ENCODE data around the gene DHRS7B. TPM values are rescaled to one million over a fixed set of nuclear protein-coding genes. Genes with fewer than 3 reads are reported as not detected.
A peak's percentile ranks its signal among the peaks of the same experiment; 100 is the strongest.
"Not testable (repeated sequence)": the region's sequence is repeated elsewhere in the genome, so short reads cannot be mapped to it uniquely, and the experiment has no call there.

The DHRS7B gene
- total RNA-seq, 2 experiments from 2014 or later = 14.1 to 14.7 TPM

GRCh38 chr17:21212826-21213637, 86.3 kb downstream of the DHRS7B start:
- Mint-ChIP-seq H3K4me3 (peak overlapping the region; percentile 97), H3K27me3 (no peaks in the 10 kb centered on the region), H3K9me3 (no peaks in the 10 kb centered on the region), H3K36me3 (ENCODE audit: low read depth) (peaks cover 27% of the 10 kb centered on the region), H3K27ac (peak overlapping the region; percentile 93), H3K4me1 (peaks cover 63% of the 10 kb centered on the region)
- ChIA-PET POLR2A (no interaction called here), CTCF (interaction anchor here (0.7 to 1.1 kb wide), 4 partner anchors 12 to 93 kb away, joined by 3 to 4 read pairs (median 3); no protein-coding TSS in a partner anchor)
- no peak for DNase-seq

GRCh38 chr17:21213638-21214014, 86.9 kb downstream of the DHRS7B start:
- Mint-ChIP-seq H3K27ac (peak overlapping the region; percentile 93), H3K4me3 (peak overlapping the region; percentile 97), H3K9me3 (no peaks in the 10 kb centered on the region), H3K27me3 (no peaks in the 10 kb centered on the region), H3K4me1 (peaks cover 64% of the 10 kb centered on the region), H3K36me3 (ENCODE audit: low read depth) (peaks cover 28% of the 10 kb centered on the region)
- DNase-seq = peak; percentile 44
- ChIA-PET POLR2A (no interaction called here), CTCF (interaction anchor here (1.0 to 1.1 kb wide), 2 partner anchors 13 to 94 kb away, joined by 3 to 4 read pairs; no protein-coding TSS in a partner anchor)

- H3K4me1 Mint-ChIP-seq = peaks cover 66% of the 10 kb centered on the region
- ChIA-PET CTCF (interaction anchor here (0.9 to 1.6 kb wide), 3 partner anchors 24 to 95 kb away, joined by 3 to 4 read pairs (median 3); no protein-coding TSS in a partner anchor), POLR2A (no interaction called here)
Measured at GRCh38 chr17:21214015-21214776, 87.4 kb downstream of the DHRS7B start, which contains the start of gene TMEM11. Gene TMEM11, minus strand, starts transcription at chr17:21214161. Its CDS starts 9 bp downstream, at chr17:21214152.

GRCh38 chr17:21214777-21215541, 88.2 kb downstream of the DHRS7B start:
- Mint-ChIP-seq H3K36me3 (ENCODE audit: low read depth) (peaks cover 29% of the 10 kb centered on the region), H3K9me3 (no peaks in the 10 kb centered on the region), H3K4me3 (peak overlapping the region; percentile 97), H3K27me3 (no peaks in the 10 kb centered on the region), H3K4me1 (peaks cover 66% of the 10 kb centered on the region), H3K27ac (peak overlapping the region; percentile 89)
- ChIA-PET CTCF (interaction anchor here (0.6 to 1.6 kb wide), 4 partner anchors 25 to 246 kb away, joined by 3 to 5 read pairs (median 4); no protein-coding TSS in a partner anchor), POLR2A (no interaction called here)
- no peak for DNase-seq

More at GRCh38 chr17:21214015-21214776, 87.4 kb downstream of the DHRS7B start, which contains the start of gene TMEM11:
- peak; percentile 95 for DNase-seq
- Mint-ChIP-seq H3K9me3 (no peaks in the 10 kb centered on the region), H3K36me3 (ENCODE audit: low read depth) (peaks cover 30% of the 10 kb centered on the region), H3K27me3 (no peaks in the 10 kb centered on the region), H3K4me3 (peak within 1 kb of the TSS; percentile 97), H3K27ac (peak within 1 kb of the TSS; percentile 93)

GRCh38 chr17:21215935-21216334, 89.2 kb downstream of the DHRS7B start:
- H3K9me3 Mint-ChIP-seq = no peaks in the 10 kb centered on the region
- peaks cover 58% of the 10 kb centered on the region for H3K4me1 Mint-ChIP-seq
- H3K27me3 Mint-ChIP-seq = no peaks in the 10 kb centered on the region
- H3K4me3 Mint-ChIP-seq = peak overlapping the region; percentile 97
- ChIA-PET CTCF (interaction anchor here (1.0 to 1.6 kb wide), 3 partner anchors 24 to 87 kb away, joined by 3 to 4 read pairs (median 3); no protein-coding TSS in a partner anchor), POLR2A (no interaction called here)
- H3K27ac Mint-ChIP-seq = peak overlapping the region; percentile 89
- no peak for DNase-seq
- H3K36me3 Mint-ChIP-seq (ENCODE audit: low read depth) = peaks cover 25% of the 10 kb centered on the region

- no peak overlapping the region for H3K27ac Mint-ChIP-seq
- no peak overlapping the region for H3K4me3 Mint-ChIP-seq
- no peaks in the 10 kb centered on the region for H3K9me3 Mint-ChIP-seq
- no peaks in the 10 kb centered on the region for H3K27me3 Mint-ChIP-seq
- peaks cover 45% of the 10 kb centered on the region for H3K4me1 Mint-ChIP-seq
- DNase-seq = no peak
- POLR2A ChIA-PET = no interaction called here
- CTCF ChIA-PET = interaction anchor here (0.6 to 1.0 kb wide), 2 partner anchors 14 to 182 kb away, joined by 3 to 4 read pairs; no protein-coding TSS in a partner anchor
- peaks cover 30% of the 10 kb centered on the region for H3K36me3 Mint-ChIP-seq (ENCODE audit: low read depth)
Measured at GRCh38 chr17:21217346-21217745, 90.6 kb downstream of the DHRS7B start.

GRCh38 chr17:21218101-21218500, 91.3 kb downstream of the DHRS7B start:
- DNase-seq = no peak
- Mint-ChIP-seq H3K27me3 (no peaks in the 10 kb centered on the region), H3K4me1 (peaks cover 38% of the 10 kb centered on the region), H3K36me3 (ENCODE audit: low read depth) (peaks cover 24% of the 10 kb centered on the region), H3K9me3 (no peaks in the 10 kb centered on the region), H3K27ac (no peak overlapping the region), H3K4me3 (no peak overlapping the region)
- ChIA-PET POLR2A (no interaction called here), CTCF (interaction anchor here (1.0 kb wide), 1 partner anchor 15 kb away, joined by 4 read pairs; no protein-coding TSS in a partner anchor)

- DNase-seq = no peak
- POLR2A ChIA-PET = no interaction called here
- Mint-ChIP-seq H3K27ac (no peak overlapping the region), H3K27me3 (no peaks in the 10 kb centered on the region), H3K36me3 (ENCODE audit: low read depth) (peaks cover 21% of the 10 kb centered on the region), H3K4me1 (peaks cover 34% of the 10 kb centered on the region), H3K9me3 (no peaks in the 10 kb centered on the region), H3K4me3 (no peak overlapping the region)
- CTCF ChIA-PET = no interaction called here
Measured at GRCh38 chr17:21218831-21219380, 92.1 kb downstream of the DHRS7B start.

GRCh38 chr17:21223086-21223485, 96.3 kb downstream of the DHRS7B start:
- Mint-ChIP-seq H3K4me3 (no peak overlapping the region), H3K9me3 (no peaks in the 10 kb centered on the region), H3K27me3 (no peaks in the 10 kb centered on the region), H3K36me3 (ENCODE audit: low read depth) (peaks cover 17% of the 10 kb centered on the region), H3K4me1 (peaks cover 4% of the 10 kb centered on the region), H3K27ac (no peak overlapping the region)
- CTCF ChIA-PET = no interaction called here
- POLR2A ChIA-PET = no interaction called here
- no peak for DNase-seq

- DNase-seq; POLR2A ChIA-PET; H3K4me3 Mint-ChIP-seq; H3K4me1 Mint-ChIP-seq; H3K9me3 Mint-ChIP-seq; H3K36me3 Mint-ChIP-seq (ENCODE audit: low read depth); H3K27ac Mint-ChIP-seq; H3K27me3 Mint-ChIP-seq: not testable (repeated sequence)
- CTCF ChIA-PET = interaction anchor here (1.2 kb wide), 1 partner anchor 184 kb away, joined by 3 read pairs; no protein-coding TSS in a partner anchor
Measured at GRCh38 chr17:21227277-21227676, 100.5 kb downstream of the DHRS7B start.

- ChIA-PET CTCF (interaction anchor here (0.7 to 1.2 kb wide), 2 partner anchors 21 to 185 kb away, joined by 3 read pairs; no protein-coding TSS in a partner anchor), POLR2A (no interaction called here)
- no peak overlapping the region for H3K4me3 Mint-ChIP-seq
- H3K4me1 Mint-ChIP-seq = no peaks in the 10 kb centered on the region
- DNase-seq = no peak
- H3K27ac Mint-ChIP-seq = no peak overlapping the region
- no peaks in the 10 kb centered on the region for H3K27me3 Mint-ChIP-seq
- peaks cover 3% of the 10 kb centered on the region for H3K9me3 Mint-ChIP-seq
- peaks cover 6% of the 10 kb centered on the region for H3K36me3 Mint-ChIP-seq (ENCODE audit: low read depth)
Measured at GRCh38 chr17:21228111-21228510, 101.3 kb downstream of the DHRS7B start.

GRCh38 chr17:21228845-21229244, 102.1 kb downstream of the DHRS7B start:
- ChIA-PET CTCF (interaction anchor here (0.7 kb wide), 1 partner anchor 21 kb away, joined by 3 read pairs; no protein-coding TSS in a partner anchor), POLR2A (no interaction called here)
- Mint-ChIP-seq H3K27me3 (no peaks in the 10 kb centered on the region), H3K36me3 (ENCODE audit: low read depth) (peaks cover 6% of the 10 kb centered on the region), H3K4me1 (no peaks in the 10 kb centered on the region), H3K4me3 (no peak overlapping the region), H3K9me3 (peaks cover 3% of the 10 kb centered on the region), H3K27ac (no peak overlapping the region)
- DNase-seq = no peak

All from activated CD4-positive, alpha-beta T cell treated with anti-CD3 and anti-CD28 coated beads, Interleukin-2, amount 10 ng/mL, durations not matched to agents 7 days and 5 days (primary cell).